CD8-positive, alpha-beta memory T cell (primary cell): ENCODE results near the gene PAX7. TPM values are rescaled to one million over a fixed set of nuclear protein-coding genes. Genes with fewer than 3 reads are reported as not detected.

Experiments used
- CTCF ChIA-PET: fragments of 350-600 bp; sonication (Branson Sonifier 250); formaldehyde crosslinking; loops from one replicate; lab custom pipeline; 2021; ENCODE audit warnings: antibody characterized with exemption; lab: Charles Lee
- POLR2A ChIA-PET: fragments of 350-600 bp; sonication (Branson Sonifier 250); formaldehyde crosslinking; loops from one replicate; lab custom pipeline; 2021; ENCODE audit warnings: antibody characterized with exemption; lab: Charles Lee
- DNase-seq, 5 donors: peaks; one replicate each; pipeline versions ENCODE4 v3.0.0 to v3.0.0-alpha.2; 2020 to 2022; ENCODE audit warnings: mixed read lengths in 1 of 5
- H3K27ac ChIP-seq: one replicate; pipeline ENCODE4 v1.7.0; 2013; ENCODE audit warnings: low read depth, mild to moderate bottlenecking, low read length, moderate library complexity
- H3K27me3 ChIP-seq: 2 replicates; pipeline ENCODE4 v1.7.0; 2013; ENCODE audit warnings: low read length, mild to moderate bottlenecking; ENCODE audit not compliant: insufficient read depth, poor library complexity, severe bottlenecking
- H3K36me3 ChIP-seq: 2 replicates; pipeline ENCODE4 v1.7.0; 2013; ENCODE audit warnings: mild to moderate bottlenecking, low read length, moderate library complexity; ENCODE audit not compliant: insufficient read depth
- H3K4me1 ChIP-seq: 2 replicates; pipeline ENCODE4 v1.7.0; 2013; ENCODE audit warnings: mild to moderate bottlenecking, low read length, moderate library complexity; ENCODE audit not compliant: insufficient read depth
- H3K4me3 ChIP-seq: 2 replicates; pipeline ENCODE4 v1.7.0; 2013; ENCODE audit warnings: mild to moderate bottlenecking, low read length
- H3K9me3 ChIP-seq: 2 replicates; pipeline ENCODE4 v1.7.0; 2013; ENCODE audit warnings: mild to moderate bottlenecking, low read length
- H3K27ac Mint-ChIP-seq, 8 donors: one replicate each; pipeline ENCODE4 v1.8.0; 2020 to 2021; ENCODE audit warnings: mixed read lengths in 8 of 8, mild to moderate bottlenecking in 6 of 8, inconsistent platforms in 3 of 8, moderate library complexity in 3 of 8
- H3K27me3 Mint-ChIP-seq, 2 donors: one replicate each; pipeline ENCODE4 v1.8.0; 2020 to 2021; ENCODE audit warnings: mixed read lengths in 2 of 2, mild to moderate bottlenecking in 1 of 2, moderate library complexity in 1 of 2
- H3K36me3 Mint-ChIP-seq, 3 donors: one replicate each; pipeline ENCODE4 v1.8.0; 2020 to 2021; ENCODE audit warnings: mixed read lengths in 3 of 3, inconsistent platforms in 1 of 3, mild to moderate bottlenecking in 1 of 3
- H3K4me1 Mint-ChIP-seq, 3 donors: one replicate each; pipeline ENCODE4 v1.8.0; 2020 to 2021; ENCODE audit warnings: mixed read lengths in 3 of 3, inconsistent platforms in 1 of 3, mild to moderate bottlenecking in 1 of 3
- H3K4me3 Mint-ChIP-seq, 7 donors: one replicate each; pipeline ENCODE4 v1.8.0; 2020 to 2021; ENCODE audit warnings: mixed read lengths in 7 of 7, mild to moderate bottlenecking in 6 of 7, moderate library complexity in 4 of 7, inconsistent platforms in 2 of 7
- H3K9me3 Mint-ChIP-seq, 5 donors: one replicate each; pipeline ENCODE4 v1.8.0; 2020 to 2022; ENCODE audit warnings: mixed read lengths in 5 of 5, mild to moderate bottlenecking in 3 of 5, moderate library complexity in 2 of 5, inconsistent platforms in 1 of 5
- polyA plus RNA-seq: library from polyadenylated mRNA; unstranded; fragments of 300-500 nt; fragmentation: Illumina TruSeq; gene quantifications from one replicate; pipeline ENCODE4 v1.2.3, GENCODE V29; 2021
- total RNA-seq, 2 experiments: library from RNA; stranded (reverse); gene quantifications; one replicate each; pipeline ENCODE4 v1.2.3, GENCODE V29; 2021

PAX7 gene
- total and polyA plus RNA-seq, 3 experiments from 2014 or later, result not detected

DNA sequence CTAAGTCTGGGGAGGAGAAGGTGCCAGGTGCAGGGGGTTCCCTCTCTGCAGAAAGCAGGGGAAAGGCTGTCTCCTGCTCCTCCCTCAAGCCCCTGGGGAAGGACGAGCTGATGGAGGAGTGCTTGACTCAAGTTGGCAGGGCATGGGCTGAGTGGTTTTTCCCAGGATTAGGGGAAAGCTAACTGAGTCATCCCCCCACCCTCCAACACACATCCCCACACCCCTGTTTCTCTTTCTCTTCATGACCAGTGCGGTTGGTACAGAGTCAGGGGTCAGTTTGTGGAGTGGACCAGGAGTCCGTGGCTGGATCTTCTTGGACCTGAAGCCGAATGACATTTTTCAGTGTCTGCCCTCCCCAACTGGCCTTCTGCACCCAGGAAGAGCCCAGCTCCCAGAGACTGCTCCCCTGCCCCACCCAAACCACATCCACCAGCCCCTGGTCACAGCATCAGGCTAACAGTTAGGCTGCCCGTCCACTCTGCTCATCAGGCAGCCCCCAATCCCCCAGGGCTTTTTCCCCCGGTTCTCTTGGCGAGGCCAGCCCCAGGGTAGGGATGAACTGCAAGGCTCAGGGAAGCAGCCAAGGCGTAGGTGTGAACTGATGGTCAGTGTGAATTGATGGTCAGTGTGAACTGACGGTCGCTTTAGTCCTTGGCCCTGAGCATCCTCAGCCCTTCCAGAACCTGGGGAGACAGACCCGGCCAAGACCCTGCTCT is 81.0 kb downstream of the PAX7 start:
- CTCF ChIA-PET, result no interaction called here
- POLR2A ChIA-PET, result no interaction called here

DNA sequence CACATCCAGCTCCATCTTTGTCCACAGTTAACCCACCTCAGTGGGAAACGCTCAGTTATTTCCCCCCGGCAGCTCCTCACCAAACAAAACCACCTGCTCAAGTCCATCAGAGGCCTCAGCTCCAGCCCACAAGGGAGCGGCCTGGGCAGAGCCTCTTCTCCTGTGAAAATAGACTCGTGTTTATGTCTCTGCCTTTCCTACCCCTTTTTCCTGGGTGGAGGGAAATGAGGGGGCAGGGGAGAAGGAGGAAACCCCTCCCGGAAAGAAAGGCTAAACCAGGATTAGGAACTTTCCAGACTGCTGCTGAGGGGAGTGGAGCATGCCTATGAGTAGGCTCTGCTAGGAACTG is 81.6 kb downstream of the PAX7 start:
- Mint-ChIP-seq H3K27me3 (peaks cover 23 to 58% of the 10 kb centered on the region in 2 donors), H3K27ac (no peak overlapping the region), H3K4me3 (no peak overlapping the region), H3K4me1 (peaks cover 0 to 4% (median 2%) of the 10 kb centered on the region in 3 donors), H3K36me3 (peaks cover 0 to 1% (median 0%) of the 10 kb centered on the region in 3 donors), H3K9me3 (no peaks in the 10 kb centered on the region)
- H3K4me1 ChIP-seq, result no peaks in the 10 kb centered on the region
- DNase-seq, result no peak
- ChIA-PET POLR2A (no interaction called here), CTCF (no interaction called here)
- H3K4me3 ChIP-seq, result no peak overlapping the region
- no peaks in the 10 kb centered on the region for H3K9me3 ChIP-seq
- H3K27ac ChIP-seq, result no peak overlapping the region
- no peaks in the 10 kb centered on the region for H3K36me3 ChIP-seq
- H3K27me3 ChIP-seq, result peaks cover 4% of the 10 kb centered on the region

More for the DNA sequence above, 81.0 kb downstream of the PAX7 start:
- Mint-ChIP-seq H3K9me3 (no peaks in the 10 kb centered on the region), H3K27me3 (peaks cover 24 to 60% of the 10 kb centered on the region in 2 donors), H3K4me3 (no peak overlapping the region), H3K36me3 (peaks cover 0 to 1% (median 0%) of the 10 kb centered on the region in 3 donors), H3K27ac (no peak overlapping the region), H3K4me1 (peaks cover 0 to 4% (median 2%) of the 10 kb centered on the region in 3 donors)
- Histone ChIP-seq H3K27ac (no peak overlapping the region), H3K9me3 (no peaks in the 10 kb centered on the region), H3K4me1 (no peaks in the 10 kb centered on the region), H3K4me3 (no peak overlapping the region), H3K36me3 (no peaks in the 10 kb centered on the region), H3K27me3 (peaks cover 3% of the 10 kb centered on the region)
- no peak for DNase-seq

DNA sequence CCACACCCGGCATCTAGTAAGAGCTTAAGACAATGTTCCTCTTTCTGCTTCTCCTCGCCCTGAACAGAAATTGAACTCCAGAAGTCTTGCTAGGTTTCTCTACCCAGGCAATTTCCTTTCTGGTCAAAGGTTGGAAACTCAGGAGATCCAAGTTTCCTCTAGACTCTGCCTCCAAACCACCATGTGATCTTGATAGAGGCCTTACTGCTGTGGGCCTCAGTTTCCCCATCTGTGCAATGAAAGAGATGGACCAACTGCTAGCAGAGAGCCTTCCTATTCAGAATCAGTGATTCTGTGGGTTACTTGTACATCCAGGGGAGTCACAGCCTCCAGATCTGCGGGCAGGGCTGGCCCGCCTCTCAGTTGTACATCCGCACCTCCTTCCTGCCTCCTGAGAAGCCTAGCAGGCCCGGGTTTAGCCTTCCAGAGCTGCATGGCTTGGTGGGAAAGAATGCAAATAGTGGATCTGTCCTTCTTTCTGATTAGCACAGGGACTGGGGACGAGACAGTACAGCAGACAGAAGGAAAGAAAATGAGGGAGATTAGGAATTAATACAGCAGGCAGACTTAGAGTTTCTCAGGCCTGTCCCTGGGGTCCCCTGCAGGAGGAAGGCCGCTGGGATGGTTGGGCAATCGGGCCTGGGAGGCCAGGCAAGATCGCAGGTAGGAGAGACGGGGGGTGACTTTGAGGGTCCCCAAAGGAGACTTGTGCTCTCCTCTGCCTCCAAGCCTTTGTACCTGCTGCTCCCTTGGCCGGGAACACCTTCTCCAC is 83.9 kb downstream of the PAX7 start:
- H3K27ac ChIP-seq, result no peak overlapping the region
- Mint-ChIP-seq H3K27me3 (peaks cover 32 to 68% of the 10 kb centered on the region in 2 donors), H3K27ac (no peak overlapping the region), H3K4me3 (no peak overlapping the region), H3K4me1 (peaks cover 0 to 6% (median 2%) of the 10 kb centered on the region in 3 donors), H3K36me3 (peaks cover 0 to 1% (median 0%) of the 10 kb centered on the region in 3 donors), H3K9me3 (no peaks in the 10 kb centered on the region)
- H3K36me3 ChIP-seq, result no peaks in the 10 kb centered on the region
- H3K9me3 ChIP-seq, result no peaks in the 10 kb centered on the region
- no peak for DNase-seq
- H3K4me3 ChIP-seq, result no peak overlapping the region
- ChIA-PET CTCF (no interaction called here), POLR2A (no interaction called here)
- no peaks in the 10 kb centered on the region for H3K4me1 ChIP-seq
- H3K27me3 ChIP-seq, result peaks cover 15% of the 10 kb centered on the region

DNA sequence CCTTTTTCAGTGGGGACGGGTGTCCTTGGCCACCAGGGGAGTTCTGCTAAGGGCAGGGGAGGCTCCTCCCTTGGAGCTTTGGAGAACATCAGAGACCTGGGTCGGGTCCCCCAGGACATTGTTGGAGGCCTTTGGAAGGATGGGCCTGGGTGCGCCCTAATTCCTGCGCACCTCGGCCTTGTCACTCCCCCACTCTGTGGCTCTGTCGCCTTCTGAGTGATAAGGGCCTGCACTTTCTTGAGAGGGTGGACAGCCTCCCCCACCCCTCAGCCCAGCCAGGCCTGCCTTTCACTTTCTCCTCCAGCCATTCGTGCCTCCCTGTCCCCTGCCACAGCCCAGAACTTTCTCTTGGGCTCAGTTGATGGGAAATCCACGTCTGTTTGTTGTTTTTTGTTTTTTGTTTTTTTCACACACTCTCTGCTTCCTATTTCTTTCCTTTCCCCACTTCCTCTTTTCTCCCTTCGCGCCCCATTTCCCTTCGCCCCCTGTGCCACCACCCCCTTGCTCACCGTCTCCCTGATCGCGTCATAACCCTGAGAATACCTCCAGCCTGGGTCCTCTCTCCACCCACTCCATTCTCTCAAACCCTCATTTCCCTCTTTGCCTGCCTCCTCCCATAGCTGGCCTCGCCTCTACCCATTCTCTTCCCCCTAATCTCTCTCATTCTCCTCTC is 85.6 kb downstream of the PAX7 start:
- no peak overlapping the region for H3K4me3 Mint-ChIP-seq

DNA sequence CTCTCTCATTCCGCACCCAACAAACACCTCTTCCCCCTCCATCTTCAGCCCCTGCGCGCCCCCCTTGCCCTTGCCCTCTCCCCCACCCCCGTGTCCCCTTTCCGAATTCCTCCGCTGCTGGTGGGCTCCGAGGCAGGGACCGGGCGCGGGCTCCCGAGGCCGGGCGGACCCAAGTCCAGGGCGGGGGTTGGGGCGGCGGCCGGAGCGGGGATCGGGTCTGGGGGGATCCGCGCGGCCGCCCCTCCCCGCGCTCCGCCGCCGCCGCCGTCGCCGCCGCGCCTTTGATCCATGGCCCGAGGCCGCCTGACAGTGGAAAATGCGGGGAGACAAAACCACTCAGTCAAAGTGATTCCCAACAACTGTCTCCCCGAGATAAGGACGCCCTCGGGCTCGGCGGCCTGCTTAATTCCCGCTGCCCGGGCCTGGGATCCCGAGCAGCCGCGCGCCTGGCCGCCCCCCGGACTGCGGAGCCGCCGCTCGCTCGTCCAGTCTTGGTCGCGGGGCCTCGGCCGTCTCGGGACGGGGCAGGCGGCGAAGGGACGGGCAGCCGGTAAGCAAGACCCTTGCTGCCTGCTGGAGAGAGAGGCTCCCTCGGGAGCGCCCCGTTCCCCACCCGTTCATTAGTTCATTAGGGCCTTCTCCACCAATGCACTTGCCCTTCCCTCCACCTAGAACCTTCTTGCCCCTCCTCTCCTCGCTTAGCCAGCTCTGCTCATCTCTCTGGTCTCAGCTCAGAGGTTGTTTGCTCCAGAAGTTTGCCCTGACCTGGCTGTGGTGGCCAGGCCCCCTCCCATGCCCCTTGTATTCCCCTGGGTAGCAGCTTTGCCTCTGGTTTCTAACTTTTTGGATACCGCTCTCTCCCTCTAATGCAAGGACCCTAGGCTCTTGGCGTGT is 86.4 kb downstream of the PAX7 start:
- peaks cover 0 to 6% (median 2%) of the 10 kb centered on the region in 3 donors for H3K4me1 Mint-ChIP-seq
- Histone ChIP-seq H3K4me1 (no peaks in the 10 kb centered on the region), H3K9me3 (no peaks in the 10 kb centered on the region), H3K4me3 (no peak overlapping the region), H3K27me3 (peaks cover 16% of the 10 kb centered on the region), H3K27ac (no peak overlapping the region), H3K36me3 (no peaks in the 10 kb centered on the region)
- POLR2A ChIA-PET, result no interaction called here
- CTCF ChIA-PET, result no interaction called here
- no peaks in the 10 kb centered on the region for H3K9me3 Mint-ChIP-seq
- H3K4me3 Mint-ChIP-seq, result no peak overlapping the region
- H3K36me3 Mint-ChIP-seq, result peaks cover 0 to 1% (median 0%) of the 10 kb centered on the region in 3 donors
- H3K27me3 Mint-ChIP-seq, result peaks cover 36 to 80% of the 10 kb centered on the region in 2 donors
- DNase-seq, result no peak
- no peak overlapping the region for H3K27ac Mint-ChIP-seq

More for the DNA sequence above, 85.6 kb downstream of the PAX7 start:
- peaks cover 0 to 1% (median 0%) of the 10 kb centered on the region in 3 donors for H3K36me3 Mint-ChIP-seq
- H3K27me3 ChIP-seq, result peaks cover 16% of the 10 kb centered on the region
- peaks cover 0 to 6% (median 2%) of the 10 kb centered on the region in 3 donors for H3K4me1 Mint-ChIP-seq
- H3K27me3 Mint-ChIP-seq, result peaks cover 35 to 77% of the 10 kb centered on the region in 2 donors
- no peak overlapping the region for H3K27ac Mint-ChIP-seq
- H3K4me1 ChIP-seq, result no peaks in the 10 kb centered on the region
- no peak for DNase-seq
- ChIA-PET POLR2A (no interaction called here), CTCF (no interaction called here)
- H3K9me3 Mint-ChIP-seq, result no peaks in the 10 kb centered on the region
- H3K36me3 ChIP-seq, result no peaks in the 10 kb centered on the region
- no peak overlapping the region for H3K4me3 ChIP-seq
- no peaks in the 10 kb centered on the region for H3K9me3 ChIP-seq
- H3K27ac ChIP-seq, result no peak overlapping the region

DNA sequence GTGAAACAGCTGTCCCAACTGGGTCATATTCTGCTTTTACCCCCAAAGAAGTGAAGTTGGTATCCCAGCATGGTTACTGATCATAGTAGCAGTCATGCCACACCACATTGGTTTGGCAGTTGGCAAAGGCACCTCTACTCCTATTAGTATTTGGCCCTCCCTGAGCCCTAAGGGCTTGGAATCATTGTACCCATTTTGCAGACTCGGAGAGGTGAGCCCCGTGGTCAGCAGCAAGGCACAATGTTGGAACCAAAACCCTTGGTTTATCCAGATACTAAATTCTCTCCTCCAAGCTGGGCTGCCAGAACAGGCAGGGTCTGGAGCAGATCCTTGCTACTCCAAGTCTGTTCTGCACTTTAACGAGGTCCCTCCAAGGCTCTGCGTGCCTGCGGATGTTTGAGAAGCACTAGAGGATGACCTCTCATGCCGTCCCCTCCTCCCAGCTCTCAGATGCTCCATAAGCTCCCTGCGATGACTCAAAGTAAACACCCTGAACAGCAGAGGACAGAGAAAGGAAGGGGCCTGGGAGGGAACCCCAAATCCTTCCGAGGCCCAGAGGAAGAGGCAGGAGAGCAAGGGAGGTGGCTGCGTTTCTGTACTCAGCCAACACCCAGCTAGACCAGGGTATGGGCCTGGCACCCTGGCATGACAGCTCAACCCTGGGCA is 89.3 kb downstream of the PAX7 start:
- Histone ChIP-seq H3K9me3 (no peaks in the 10 kb centered on the region), H3K4me3 (no peak overlapping the region), H3K27me3 (peaks cover 13% of the 10 kb centered on the region), H3K4me1 (no peaks in the 10 kb centered on the region), H3K27ac (no peak overlapping the region), H3K36me3 (no peaks in the 10 kb centered on the region)
- ChIA-PET POLR2A (no interaction called here), CTCF (no interaction called here)
- Mint-ChIP-seq H3K4me3 (no peak overlapping the region), H3K4me1 (peaks cover 0 to 6% (median 2%) of the 10 kb centered on the region in 3 donors), H3K9me3 (peaks cover 0 to 2% (median 0%) of the 10 kb centered on the region in 5 donors), H3K27ac (no peak overlapping the region), H3K27me3 (peaks cover 46 to 85% of the 10 kb centered on the region in 2 donors), H3K36me3 (peaks cover 0 to 1% (median 0%) of the 10 kb centered on the region in 3 donors)
- DNase-seq, result no peak

DNA sequence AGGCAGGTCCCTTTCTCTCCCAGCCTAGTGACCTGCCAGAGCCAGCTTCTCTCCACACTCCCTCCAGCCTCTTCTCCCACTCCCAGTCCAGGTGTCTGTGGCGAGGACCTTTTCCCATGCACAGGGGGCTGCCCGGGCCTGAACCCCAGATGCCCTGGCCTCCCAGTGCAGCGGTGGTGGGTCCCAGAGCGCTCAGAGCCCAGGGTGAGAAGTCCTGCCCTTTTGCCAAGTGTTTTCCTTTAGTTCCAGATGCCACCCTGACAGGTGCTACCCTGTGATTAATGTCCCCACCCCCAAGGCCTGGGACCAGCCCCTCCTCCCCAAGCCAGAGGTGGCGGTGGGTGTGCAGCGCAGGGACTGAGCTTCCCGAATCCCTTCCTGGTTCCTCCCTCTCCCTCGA is 90.4 kb downstream of the PAX7 start:
- Histone ChIP-seq H3K36me3 (no peaks in the 10 kb centered on the region), H3K4me1 (no peaks in the 10 kb centered on the region), H3K27ac (no peak overlapping the region), H3K4me3 (no peak overlapping the region), H3K27me3 (peaks cover 13% of the 10 kb centered on the region), H3K9me3 (no peaks in the 10 kb centered on the region)
- no peak for DNase-seq
- H3K36me3 Mint-ChIP-seq, result no peaks in the 10 kb centered on the region
- ChIA-PET POLR2A (no interaction called here), CTCF (no interaction called here)
- peak overlapping the region in 1 of 8 donors; percentile 54 for H3K27ac Mint-ChIP-seq
- H3K27me3 Mint-ChIP-seq, result peaks cover 52 to 82% of the 10 kb centered on the region in 2 donors
- H3K4me1 Mint-ChIP-seq, result peaks cover 0 to 6% (median 2%) of the 10 kb centered on the region in 3 donors
- peaks cover 0 to 2% (median 0%) of the 10 kb centered on the region in 5 donors for H3K9me3 Mint-ChIP-seq
- H3K4me3 Mint-ChIP-seq, result no peak overlapping the region
